NCI-H226 (cell line): ENCODE measurements around the gene HECTD4.
"Not testable (repeated sequence)": the region's sequence is repeated elsewhere in the genome, so short reads cannot be mapped to it uniquely, and the experiment has no call there.

ENCODE experiments used
- DNase-seq: peaks from one replicate; pipeline ENCODE4 v3.0.0-alpha.2; 2015

The HECTD4 gene

DNA sequence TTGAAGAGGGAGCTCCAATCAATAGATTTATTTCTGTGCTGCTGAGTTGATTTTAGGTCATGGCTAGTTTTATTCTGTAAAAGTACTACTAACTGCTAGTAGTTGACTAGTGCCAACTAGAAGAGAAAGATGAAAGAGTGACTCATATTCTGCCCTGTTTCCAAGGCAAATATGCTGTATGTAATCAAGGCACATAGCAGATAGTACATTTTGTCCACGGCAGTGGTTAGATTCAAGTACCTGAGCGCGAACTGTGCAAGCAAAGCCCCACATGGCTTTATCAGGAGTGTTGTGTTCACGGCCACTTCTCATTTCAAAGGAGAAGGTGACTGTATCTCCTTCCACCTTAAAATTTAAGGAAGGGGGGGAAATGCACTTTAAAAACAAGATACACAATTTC is 130.0 kb downstream of the HECTD4 start:
- DNase-seq, result no peak

DNA sequence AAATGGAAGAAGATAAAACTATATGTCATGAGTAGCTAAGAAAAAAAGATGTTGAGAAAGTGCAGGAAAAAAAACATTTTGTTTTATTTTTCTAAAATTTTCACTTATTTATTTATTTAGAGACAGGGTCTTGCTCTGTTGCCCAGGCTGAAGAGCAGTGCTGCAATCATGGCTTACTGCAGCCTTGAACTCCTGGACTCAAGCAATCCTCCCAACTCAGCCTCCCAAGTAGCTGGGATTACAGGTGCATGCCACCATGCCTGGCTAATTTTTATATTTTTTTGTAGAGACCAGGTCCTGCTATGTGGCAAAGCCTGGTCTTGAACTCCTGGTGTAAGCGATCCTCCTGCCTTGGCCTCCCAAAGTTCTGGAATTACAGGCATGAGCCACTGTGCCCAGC is 137.3 kb downstream of the HECTD4 start:
- not testable (repeated sequence) for DNase-seq

DNA sequence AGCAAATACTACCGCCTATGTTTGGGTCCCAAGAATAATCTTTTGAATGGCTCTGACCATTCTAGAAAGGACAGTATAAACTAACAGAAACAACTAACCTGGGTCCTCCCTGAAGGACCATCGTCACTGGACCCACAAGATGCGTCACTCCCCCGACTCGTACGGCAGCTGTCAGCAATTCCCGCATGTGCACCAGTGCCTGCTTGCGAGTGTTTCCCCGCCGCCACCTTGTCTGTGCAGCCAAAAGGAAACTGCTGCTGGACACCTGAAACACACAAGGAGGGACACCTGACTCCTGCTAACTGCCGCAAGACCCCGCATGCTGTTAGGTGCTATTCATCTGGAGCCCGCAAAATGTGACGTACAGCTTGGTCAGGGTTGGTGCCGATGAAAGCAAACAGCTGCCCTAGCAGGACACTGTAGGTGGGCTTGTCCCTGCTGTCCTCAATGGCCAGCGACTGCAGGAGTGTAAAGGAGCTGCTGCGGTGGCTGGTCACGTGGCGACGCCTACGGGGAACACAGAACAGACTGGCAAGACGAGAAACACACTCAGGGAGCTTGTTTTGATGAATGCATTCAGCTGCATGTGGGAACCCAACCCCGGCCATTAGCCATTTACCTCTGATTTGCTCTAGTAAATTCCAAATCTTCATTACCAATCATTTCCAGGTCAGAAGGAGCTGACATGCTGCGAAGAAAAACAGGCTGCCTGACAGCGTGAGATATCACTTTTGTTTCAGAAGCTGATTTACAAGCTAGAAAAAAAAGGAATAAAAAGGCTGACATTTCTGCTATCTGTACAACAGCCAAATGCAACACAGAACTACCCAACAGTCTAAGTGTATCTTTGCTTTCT is 138.7 kb downstream of the HECTD4 start:
- DNase-seq, result no peak

DNA sequence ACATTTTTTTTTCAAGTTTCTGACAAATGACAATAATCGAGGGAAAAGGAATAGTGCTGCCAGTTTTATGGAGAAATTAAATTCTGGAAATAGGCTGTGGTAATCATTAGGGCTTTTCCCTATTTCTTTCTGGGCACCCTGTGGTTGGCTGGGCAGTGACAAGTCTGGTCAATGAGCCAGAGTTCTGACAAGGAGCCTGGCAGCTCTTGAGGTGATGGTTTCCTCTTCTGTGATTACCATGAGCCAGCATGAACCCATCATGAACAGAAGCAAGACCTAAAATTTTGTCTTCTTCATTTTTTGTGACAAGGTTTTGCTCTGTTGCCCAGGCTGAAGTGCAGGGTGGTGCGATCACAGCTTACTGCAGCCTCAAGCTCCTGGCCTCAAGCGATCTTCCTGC is 141.1 kb downstream of the HECTD4 start:
- no peak for DNase-seq

DNA sequence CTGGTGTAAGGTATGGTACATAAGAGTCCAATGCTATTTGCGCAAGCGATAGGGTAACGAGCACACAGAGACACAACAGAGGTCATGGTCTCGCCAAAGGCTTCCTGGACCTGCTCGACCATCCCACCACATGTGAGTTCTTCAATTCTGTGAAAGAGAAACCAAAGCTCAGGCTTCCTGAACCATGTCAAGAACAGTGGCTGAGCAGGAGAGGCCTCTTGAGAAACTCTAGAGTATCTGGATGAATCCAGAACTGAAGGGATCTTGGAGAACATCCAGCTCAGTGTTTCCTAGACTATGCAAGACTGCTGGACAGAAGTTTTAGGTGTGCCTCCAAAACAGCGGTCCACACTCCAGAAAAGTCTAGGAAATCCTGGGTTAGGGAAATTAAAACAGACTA is 142.3 kb downstream of the HECTD4 start:
- no peak for DNase-seq

DNA sequence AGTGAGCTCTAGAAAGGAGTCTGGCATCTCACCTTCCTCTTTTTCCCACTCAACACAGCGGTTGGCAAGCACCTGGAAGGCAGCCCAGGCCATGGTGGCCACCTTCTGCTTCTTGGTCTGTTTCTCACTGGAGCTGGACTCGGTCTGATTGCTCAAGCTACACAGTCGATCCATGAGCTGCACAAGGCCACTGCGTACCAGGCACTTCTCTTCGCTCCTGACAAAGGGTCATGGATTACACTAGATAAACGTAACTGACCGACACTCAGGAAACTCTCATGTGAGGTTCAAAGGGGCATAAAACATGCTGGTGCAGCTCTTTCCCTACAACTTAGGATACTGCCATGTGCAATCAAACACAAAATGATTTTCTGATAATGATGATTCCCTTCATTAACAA is 143.2 kb downstream of the HECTD4 start:
- no peak for DNase-seq

DNA sequence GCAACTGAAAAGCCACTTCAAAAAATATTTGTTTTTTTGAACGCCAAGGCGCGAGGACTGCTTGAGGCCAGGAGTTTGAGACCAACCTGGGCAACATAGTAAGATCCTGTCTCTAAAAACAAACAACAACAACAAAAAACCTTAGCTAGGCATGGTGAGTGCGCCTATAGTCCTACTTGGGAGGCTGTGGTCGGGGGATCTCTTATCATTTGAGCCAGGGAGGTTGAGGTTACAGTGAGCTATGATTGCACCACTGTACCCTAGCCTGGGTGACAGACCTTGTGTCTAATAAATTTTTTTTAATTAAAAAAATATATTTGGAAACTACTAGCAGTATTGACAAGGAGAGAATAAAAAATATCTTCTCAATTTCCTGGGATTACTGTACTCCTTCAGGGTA is 143.8 kb downstream of the HECTD4 start:
- no peak for DNase-seq

DNA sequence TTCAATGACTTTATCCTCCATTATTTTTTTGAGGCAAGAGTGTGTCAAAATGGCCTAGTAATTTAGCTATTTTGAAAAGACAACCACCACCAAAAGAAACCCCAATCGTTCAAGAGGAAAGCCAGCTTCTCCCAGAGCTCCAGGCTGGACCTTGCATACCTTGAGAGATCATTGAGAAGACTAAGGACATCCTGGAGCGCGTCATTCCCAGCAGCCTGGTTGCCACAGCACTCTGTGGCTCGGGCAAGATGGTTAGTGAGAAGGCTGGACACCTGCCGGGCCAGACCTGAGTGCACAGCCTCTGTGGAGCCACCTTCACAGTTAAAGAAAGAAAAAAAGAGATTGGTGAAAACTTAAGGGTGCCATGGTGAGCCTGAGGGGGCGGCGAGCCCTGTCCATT is 145.4 kb downstream of the HECTD4 start:
- no peak for DNase-seq

DNA sequence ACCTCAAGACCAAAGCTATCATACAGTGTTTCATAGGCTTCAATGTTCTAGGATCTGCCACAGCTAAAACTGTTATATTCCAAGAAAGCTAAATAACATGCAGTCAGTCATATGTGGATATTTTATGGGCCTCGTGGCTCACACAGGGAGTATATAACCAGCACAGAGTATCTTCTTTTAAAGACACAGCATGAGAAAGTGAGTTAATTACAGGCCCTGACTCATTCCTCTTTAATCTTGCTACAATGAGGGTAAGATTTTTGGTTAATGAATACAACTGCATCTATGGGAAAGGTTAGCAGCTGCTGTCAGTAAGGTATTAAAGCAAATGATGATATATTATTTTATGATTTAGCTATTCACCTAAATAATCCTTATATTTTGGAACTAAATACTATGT is 145.8 kb downstream of the HECTD4 start:
- DNase-seq, result no peak

DNA sequence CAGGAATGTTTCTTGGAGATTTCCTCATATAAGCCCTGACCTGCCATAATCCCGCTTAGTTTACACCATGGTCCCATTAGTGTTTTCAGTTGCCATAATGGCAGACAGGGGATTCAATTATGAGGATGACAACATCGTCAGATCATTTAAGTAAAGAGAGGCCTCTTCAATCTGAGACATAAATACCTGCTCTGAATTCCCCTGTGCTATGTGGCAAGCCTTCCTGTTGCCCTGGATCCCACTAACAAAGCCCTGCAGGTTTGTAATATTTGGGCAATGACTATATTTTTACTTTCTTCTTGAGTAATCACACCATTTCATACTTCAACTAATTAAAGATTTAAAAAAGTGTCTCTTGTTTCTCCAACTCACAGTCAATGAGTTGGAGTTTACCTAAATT is 147.9 kb downstream of the HECTD4 start:
- no peak for DNase-seq

DNA sequence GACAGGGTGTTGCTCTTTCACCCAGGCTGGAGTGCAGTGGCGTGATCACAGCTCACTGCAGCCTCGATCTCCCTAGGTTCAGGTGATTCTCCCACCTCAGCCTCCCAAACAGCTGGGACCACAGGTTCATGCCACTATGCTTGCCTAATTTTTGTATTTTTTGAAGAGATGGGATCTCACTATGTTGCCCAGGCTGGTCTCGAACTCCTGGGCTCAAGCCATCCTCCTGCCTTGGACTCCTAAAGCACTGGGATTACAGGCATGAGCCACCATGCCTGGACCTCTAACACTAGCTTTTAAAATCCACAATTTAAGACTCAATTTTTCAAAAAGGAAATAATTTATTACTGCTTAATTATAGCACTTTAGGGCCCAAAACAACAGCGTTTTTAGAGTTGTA is 149.0 kb downstream of the HECTD4 start:
- DNase-seq, result no peak

DNA sequence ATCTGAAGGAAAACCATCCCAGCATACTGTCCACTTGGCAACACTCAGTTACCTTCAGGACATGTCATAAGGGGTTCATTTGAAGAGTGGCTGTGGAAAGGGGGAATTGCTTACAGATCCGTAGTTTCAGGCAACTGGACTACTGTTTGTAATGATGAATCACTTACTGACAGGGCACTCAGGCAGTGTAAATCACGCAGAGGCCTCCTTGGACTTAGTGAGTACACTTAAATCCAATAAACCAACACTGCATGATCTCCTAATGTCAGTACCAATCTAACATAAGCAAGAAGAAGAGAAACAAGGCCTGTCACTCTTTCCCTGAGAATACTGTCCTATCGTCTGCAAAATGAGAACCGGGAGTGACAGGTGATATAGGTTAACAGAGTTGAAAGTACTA is 152.1 kb downstream of the HECTD4 start:
- DNase-seq, result no peak

DNA sequence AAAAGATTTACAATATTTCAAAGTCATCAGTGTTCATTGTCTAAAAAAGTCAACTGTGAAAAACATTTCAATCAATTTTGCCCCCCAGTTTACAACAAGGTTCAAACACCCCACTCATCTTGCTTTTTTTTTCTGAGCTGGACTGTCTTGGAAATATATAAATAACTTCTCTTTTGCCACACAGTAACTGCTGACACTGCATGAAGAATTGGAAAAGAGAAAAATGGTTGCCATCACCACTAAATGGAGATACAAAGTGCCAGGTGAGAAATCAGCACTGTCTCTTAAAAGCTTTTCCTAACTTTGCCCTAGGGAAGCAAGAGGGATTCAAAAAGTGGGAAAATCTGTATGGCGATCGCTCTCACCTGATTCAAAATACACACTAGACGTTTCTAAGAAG is 155.5 kb downstream of the HECTD4 start:
- no peak for DNase-seq

DNA sequence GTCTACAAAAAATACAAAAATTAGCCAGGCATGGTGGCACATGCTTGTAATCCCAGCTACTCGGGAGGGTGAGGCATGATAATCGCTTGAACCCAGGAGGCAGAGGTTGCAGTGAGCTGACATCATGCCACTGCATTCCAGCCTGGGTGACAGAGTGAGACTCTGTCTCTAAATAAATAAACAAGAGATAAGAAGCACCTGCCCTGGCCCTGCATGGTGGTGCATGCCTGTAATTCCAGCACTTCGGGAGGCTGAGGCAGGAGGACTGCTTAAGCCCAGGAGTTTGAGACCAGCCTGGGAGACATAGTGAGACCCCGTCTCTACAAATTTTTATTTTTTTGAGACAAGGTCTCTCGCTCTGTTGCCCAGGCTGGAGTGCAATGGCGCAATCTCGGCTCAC is 161.6 kb downstream of the HECTD4 start:
- DNase-seq, result not testable (repeated sequence)

DNA sequence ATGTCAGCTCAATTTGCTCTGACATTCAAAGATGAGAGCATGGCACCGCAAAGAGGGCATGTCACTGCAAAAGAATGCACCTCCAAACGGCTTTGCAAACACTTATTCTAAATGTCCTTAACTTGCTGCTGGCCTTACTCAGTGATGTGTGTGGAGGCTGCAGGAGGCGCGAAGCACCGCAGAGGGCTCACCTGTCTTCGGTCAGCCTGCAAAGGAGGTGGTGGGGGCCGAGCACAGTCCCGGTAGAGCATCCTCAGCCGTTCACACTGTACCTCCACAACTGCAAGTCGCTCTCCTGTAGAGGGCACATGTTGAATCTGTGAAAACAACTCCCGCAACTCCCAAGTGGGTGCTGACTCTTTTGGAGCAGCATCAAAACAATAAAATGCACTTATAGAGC is 163.0 kb downstream of the HECTD4 start:
- DNase-seq, result no peak

DNA sequence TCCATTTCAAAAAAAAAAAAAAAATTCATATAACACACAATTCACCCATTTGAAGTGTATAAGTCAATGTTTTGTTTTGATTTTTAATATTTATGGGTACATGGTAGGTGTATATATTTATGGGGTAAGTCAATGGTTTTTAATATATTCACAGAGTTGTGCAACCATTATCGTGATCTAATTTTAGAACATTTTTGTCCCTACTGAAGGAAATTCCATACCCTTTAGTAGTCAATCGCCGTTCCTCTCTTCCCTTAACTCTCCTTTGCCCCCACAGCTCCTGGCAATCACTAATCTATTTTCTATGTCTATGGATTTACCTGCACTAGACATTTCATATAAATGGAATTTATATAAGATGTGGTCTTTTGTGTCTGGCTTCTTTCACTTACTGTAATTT is 164.1 kb downstream of the HECTD4 start:
- no peak for DNase-seq

DNA sequence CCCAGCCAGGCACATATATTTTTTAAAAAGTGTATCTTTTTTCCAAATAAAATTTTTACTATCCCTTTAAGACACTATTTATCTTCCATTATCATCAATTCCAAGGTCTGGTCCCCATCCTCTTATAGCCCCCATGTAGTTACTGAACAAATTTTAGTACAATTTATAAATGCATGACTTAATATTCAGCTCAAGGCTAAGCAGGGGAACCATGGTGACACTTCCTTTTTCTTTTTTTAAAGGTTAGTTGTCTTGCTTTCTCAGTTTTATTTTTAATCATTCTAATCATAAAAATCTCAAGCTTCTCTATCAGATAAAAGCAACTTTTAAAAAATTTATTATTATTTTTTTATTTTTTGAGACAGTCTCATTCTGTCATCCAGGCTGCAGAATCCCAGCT is 164.6 kb downstream of the HECTD4 start:
- no peak for DNase-seq

DNA sequence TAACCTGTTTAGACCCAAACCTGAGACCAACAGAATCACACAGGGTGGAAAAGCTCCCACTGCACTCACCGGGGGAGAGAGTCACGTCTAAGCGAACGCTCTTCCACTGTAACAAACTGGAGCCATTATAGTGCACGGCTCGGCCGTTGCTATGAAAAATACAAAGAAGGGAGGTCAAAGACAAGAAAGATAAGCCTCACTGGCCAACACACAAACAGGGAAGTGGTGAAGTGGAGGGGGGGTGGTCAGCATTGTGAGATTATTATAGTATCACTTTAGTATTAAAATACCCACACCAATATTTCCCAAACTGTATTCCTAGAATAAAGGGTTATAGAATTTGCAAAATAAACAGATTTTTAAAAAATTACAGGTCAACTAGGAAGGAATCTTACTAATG is 166.0 kb downstream of the HECTD4 start:
- no peak for DNase-seq

DNA sequence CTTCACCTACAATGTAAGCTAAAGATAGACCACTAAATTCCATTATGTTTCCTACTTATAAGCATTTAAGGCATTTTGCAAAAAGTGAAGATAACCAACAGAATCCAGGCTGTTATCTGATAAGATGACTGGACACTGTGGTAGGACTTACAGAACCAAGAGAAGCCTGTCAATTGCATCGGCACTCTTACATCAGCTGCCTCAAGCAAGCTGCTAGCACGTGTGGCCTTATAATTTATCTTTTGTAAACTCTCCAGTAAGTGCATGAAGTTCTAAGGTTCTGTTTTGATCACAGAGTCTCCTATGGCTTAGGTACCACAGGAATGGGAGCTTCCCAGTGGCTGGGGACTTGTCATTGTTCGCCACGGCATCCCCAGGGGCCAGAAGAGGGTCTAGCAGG is 168.2 kb downstream of the HECTD4 start:
- no peak for DNase-seq

DNA sequence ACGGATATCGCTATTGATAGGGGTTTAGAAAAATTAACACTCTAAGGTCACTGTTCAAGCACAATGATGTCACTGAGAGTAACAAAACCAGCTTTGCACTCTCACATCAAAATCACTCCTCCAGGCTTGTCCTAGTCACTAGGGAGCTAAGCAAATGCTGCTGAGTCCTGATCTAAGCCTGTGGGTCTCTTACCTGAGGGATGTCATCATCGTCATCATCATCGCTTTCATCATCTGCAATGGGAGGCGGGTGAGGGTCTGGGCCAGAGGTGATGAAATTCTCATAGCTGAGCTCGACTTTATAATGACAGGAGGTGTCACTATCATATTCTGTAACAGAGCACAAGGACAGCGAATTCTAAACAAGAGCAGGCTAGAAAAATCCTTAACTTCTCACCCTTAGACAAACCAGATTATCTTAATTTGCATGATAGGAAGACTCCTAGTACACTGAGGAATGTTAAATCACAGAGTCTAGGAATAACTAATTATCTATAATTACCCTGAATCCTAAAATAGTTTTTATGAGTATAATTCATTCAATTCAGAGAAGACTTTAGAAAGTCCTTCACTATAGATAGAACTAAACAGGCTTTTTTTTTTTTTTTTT is 173.8 kb downstream of the HECTD4 start:
- DNase-seq, result no peak

DNA sequence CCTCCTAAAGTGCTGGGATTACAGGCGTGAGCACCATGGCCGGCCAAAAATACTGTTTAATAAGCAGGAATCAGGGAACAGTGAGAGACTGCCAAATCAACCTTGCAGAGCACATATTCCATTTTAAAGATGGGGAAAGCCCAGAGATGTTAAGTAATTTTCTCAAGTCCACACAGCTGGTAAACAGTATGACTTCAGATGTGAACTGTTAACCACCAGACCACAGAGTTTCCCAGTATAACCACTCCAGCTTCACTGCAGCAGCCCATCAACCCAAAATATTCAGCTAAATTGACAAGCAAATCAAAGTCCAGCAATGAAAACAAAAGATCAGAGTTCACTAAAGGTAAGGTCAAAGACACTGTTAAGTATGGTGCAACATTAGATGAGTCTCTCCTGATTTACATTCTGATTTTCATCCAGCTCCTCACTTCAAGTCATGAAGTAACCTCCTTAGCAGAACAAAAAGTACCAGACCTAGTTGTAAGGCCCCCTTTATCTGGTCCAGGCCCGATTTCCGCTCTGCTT is 174.8 kb downstream of the HECTD4 start:
- no peak for DNase-seq

DNA sequence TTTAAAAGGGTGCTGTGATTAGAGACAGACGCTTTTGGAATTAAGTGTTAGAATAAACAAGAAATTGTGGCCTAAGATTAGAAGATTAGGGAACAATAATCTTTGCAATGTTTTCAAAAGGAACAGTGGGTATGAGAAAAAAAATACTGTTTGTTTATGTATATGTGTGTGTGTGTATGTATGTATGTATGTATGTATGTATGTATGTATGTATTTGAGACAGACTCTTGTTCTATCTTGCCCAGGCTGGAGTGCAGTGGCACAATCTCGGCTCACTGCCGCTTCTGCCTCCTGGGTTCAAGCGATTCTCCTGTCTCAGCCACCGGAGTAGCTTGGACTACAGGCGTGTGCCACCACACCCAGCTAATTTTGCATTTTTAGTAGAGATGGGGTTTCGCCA is 175.3 kb downstream of the HECTD4 start:
- no peak for DNase-seq

DNA sequence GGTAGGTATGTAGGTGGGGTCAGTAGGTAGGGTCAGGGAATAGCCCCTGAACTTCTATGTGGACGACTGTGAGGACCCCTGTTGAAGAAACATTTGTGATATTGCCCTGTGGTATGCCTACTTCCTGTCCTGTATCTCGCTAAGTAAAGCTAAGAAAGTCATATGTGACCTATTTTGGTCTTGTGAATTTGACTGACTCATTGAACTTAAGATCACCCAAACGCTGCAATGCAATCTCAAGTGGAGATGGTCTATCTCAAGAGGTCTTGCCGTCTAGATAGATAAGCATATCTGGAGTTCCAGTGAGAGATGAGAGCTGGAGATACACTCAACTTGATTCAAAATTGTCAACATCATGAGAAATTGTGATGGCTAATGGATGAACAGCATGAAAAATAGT is 183.1 kb downstream of the HECTD4 start:
- no peak for DNase-seq

DNA sequence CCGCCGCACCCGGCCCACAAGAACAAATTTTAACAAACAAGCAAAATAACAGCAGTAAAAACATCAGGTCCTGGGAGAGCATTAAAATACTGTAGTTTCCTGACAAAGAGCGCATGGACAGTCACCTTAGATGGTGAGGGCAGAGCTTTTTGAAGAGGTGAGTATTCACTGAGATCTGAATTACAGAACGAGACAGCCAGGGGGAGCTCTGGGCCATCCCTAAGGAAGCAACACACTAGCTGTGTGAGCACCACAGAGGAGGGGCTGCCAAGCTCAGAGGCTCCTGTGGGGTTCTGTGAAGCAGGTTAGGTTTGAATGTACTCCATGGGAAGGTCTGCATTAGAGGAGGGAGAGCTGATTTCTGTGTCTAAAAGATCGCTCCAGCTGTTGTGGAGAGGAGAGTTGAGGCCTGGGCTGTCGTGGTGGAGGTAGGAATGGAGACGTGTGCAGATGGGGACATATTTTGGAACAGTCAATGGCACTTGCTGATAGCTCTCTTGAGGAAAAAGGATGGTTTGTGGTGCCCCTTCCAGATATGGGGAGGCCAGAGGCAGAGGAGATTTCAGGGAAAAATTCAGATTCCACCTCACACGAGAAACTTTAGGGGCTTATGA is 184.0 kb downstream of the HECTD4 start:
- peak; percentile 12 for DNase-seq
